Activated naive CD8-positive, alpha-beta T cell treated with anti-CD3 and anti-CD28 coated beads, Interleukin-2, amount 50 U/mL, for 16 hours (primary cell): ENCODE results near the gene CEP85.

Experiments used
- DNase-seq: peaks from one replicate; pipeline ENCODE4 v3.0.0-alpha.2; 2020; ENCODE audit warnings: low read depth, low spot score

Gene CEP85, protein sequence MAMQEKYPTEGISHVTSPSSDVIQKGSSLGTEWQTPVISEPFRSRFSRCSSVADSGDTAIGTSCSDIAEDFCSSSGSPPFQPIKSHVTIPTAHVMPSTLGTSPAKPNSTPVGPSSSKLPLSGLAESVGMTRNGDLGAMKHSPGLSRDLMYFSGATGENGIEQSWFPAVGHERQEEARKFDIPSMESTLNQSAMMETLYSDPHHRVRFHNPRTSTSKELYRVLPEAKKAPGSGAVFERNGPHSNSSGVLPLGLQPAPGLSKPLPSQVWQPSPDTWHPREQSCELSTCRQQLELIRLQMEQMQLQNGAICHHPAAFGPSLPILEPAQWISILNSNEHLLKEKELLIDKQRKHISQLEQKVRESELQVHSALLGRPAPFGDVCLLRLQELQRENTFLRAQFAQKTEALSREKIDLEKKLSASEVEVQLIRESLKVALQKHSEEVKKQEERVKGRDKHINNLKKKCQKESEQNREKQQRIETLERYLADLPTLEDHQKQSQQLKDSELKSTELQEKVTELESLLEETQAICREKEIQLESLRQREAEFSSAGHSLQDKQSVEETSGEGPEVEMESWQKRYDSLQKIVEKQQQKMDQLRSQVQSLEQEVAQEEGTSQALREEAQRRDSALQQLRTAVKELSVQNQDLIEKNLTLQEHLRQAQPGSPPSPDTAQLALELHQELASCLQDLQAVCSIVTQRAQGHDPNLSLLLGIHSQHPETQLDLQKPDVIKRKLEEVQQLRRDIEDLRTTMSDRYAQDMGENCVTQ

DNA sequence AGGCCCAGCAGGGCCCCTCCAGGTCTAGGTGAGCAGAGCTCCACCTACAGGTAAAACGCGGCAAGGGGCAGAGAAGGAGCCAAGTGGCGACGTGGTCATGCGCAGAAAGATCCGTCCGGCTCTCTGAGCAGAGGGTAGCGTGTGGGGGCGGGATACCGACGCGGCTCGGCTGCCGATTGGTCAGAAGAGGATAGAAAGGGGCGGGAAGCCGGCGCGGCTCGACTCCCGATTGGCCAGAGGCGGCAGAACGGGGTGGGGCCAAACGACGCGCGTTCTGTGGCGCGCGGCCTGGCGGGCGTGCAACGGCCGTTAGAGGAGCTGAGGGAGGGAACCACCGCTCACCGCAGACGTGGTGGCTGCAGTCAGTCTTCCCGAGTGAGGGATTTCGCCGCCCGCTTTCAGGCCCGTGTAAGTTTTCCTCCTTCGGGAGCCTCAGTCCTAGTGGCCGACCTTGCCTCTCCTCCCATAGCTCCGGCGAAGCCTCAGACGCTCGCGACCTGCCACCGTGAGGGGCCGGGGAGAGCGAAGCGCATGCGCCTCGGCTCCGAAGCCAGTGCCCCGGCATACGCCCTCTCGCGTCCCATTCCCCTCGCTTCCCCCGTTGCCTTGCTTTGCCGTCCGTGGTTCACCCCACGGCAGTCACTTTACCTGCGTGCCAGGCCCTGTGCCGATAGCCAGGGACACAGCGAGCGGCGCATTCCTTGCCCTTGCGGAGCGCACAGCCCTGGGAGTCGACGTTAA is at the start of gene CEP85:
Gene CEP85 (plus strand): TSS at position 298 of the 741 bp plus-strand sequence. CDS start 5,584 bp downstream, outside the sequence.
- DNase-seq, result peak; percentile 96

GRCh38 chr1:26184883-26185282 is 49.1 kb upstream of the CEP85 start:
- DNase-seq, result no peak

GRCh38 chr1:26187882-26188281 is 46.1 kb upstream of the CEP85 start:
- no peak for DNase-seq

- DNase-seq, result no peak
These were observed 45.5 kb upstream of the CEP85 start for GRCh38 chr1:26188477-26188876.

- DNase-seq, result no peak
These were observed 44.7 kb upstream of the CEP85 start for GRCh38 chr1:26189331-26189730.

DNA sequence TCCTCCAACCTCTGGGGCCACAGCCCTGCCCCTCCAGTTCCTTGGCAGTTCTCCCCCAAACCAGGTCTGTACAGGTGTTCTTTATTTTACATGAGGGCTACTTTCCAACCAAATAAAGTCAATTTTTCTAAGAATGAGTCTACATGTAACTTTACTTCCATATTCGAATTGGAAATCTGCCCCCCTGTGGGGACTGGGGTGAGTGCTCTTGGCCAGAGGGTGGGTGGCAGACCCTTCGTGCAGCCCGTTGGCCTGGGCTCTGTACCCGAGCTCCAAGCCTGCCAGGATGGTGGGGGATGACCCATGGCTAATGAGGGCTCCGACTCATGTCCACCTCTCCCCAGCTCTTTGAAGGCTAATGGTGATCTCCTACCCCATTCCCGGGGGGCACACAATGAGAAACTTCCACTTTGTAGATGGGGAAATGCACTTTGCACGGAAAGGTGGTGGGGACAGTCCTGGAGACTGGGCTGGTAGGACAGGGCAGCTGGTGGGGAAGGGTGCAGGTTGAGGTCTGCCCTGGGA is 44.2 kb upstream of the CEP85 start:
- no peak for DNase-seq

GRCh38 chr1:26190373-26190987 is 43.5 kb upstream of the CEP85 start, which contains the start of gene CATSPER4:
CATSPER4 (plus strand) TSS chr1:26190602; CDS start chr1:26190628, 26 bp downstream.
- DNase-seq, result no peak

DNA sequence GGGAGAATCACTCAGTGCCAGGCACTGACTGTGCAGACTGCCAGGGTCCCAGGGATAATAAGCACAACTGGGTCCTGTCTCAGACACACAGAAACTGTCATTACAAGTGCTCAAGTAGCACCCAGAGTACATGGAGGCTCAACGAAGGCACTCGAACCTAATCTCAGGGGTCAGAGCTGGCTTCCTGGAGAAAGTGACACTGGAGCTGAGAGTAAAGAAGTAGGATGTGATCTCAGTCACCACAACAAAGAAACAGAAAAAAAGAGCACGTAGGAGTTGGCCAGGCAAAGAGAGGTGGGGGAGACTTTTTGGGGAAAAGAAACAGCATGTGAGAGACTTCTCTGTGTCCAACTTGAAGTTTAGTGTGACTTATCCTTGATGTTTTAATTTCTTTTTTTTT is 42.3 kb upstream of the CEP85 start:
- DNase-seq, result no peak

DNA sequence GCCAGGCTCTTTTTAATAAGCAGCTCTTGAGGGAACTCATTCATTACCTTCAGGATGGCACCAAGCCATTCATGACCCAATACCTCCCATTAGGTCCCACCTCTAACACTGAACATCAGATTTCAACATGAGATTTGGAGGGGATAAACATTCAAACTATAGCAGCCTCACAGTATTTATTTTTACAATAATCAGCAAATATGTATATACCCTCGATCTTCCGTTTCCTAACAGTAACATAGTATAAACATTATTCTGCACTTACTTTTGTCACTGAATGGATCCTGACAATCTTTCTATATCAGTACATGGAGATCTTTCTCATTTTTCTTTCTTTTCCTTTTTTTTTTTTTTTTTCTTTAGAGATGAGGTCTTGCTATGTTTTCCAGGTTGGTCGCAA is 38.2 kb upstream of the CEP85 start:
- DNase-seq, result no peak

DNA sequence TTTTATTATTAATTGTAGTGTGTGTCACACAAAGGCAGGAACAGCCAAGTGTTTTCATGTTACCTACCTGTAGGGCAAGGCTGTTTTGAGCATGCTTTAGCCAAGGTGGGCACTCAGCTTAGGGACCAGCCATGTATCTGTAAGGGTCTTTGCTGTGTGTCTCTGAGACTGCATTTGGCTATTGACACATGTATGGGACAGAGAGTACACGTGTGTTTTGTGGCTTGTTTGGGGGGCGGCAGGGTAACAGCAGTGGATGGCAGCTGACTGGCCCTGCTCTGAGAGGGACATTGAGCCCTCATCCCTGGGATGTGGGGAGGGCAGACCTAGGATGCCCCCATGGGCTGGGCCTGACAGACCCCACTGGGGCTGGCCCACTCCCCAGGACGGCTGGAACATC is 36.7 kb upstream of the CEP85 start:
- DNase-seq, result no peak

- DNase-seq, result no peak
These were observed 36.2 kb upstream of the CEP85 start for GRCh38 chr1:26197813-26198212.

GRCh38 chr1:26200413-26200812 is 33.6 kb upstream of the CEP85 start:
- no peak for DNase-seq

GRCh38 chr1:26203642-26204318 is 30.2 kb upstream of the CEP85 start:
- DNase-seq, result no peak

- no peak for DNase-seq
These were observed 23.7 kb upstream of the CEP85 start for GRCh38 chr1:26210147-26210870.

- no peak for DNase-seq
These were observed 21.3 kb upstream of the CEP85 start for GRCh38 chr1:26212726-26213125.

DNA sequence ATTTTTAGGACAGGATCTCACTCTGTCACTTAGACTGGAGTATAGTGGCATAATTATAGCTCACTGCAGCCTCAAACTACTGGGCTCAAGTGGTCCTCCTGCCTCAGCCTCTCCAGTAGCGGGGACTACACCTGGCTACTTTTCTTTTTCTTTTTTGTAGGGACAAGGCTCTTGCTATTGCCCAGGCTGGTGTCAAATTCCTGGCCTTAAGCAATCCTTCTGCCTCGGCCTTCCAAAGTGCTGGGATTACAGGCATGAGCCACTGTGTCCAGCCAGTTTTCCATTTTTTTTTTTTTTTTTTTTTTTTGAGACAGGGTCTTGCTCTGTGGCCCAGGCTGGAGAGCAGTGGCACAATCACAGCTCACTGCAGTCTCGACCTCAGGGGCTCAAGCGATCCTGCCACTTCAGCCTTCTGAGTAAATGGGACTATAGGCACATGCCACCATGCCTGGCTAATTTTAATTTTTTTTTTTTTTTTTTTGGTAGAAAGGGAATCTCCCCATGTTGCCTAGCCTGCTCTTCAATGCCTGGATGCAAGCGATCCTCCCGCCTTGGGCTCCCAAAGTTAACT is 20.6 kb upstream of the CEP85 start:
- no peak for DNase-seq

DNA sequence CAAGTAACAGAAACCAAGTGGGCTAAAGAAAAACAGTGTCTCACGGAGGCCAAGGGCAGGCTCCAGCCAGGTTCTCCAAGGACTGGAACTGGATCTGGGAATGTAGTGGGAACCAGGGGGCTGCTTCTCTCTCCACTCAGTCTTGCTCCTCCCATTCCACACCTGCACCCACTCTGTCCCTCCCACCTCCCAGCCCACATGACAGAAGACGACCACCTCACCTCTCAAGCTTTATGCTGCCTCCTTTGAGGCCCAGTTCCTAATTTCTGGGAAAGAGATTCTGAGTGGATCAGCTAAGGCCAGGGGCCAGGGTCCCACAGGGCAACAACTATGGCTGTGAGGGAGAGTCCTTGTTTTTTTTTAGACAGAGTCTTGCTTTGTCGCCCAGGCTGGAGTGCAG is 18.8 kb upstream of the CEP85 start:
- no peak for DNase-seq

DNA sequence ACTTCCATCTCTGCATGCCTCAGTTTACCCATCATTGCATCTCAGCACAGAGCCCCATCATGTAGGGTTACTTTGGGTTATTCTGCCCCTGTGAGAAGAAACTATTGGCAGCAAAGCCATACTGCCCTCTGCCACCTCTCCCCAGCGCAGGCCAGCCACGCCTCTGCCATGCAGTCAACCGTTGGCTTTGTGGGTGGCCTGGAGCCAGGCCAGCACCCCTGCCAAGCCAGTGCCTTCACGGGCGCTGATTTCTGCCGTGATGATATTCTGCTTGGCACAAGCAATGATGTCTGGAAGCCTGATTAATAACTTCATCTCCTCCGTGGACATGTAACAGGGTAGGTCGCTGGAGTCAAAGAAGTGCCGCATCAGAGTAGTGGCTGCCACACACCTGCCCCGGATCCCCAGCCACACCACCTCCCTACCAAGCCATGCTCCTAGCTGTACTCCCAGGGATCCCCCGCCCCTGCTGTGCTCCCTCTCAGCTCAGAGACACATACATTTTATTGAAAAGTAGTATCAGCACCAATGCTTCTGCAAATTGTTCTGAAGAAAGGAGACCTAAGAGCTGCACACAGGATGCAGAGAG is 15.0 kb upstream of the CEP85 start:
- DNase-seq, result no peak

DNA sequence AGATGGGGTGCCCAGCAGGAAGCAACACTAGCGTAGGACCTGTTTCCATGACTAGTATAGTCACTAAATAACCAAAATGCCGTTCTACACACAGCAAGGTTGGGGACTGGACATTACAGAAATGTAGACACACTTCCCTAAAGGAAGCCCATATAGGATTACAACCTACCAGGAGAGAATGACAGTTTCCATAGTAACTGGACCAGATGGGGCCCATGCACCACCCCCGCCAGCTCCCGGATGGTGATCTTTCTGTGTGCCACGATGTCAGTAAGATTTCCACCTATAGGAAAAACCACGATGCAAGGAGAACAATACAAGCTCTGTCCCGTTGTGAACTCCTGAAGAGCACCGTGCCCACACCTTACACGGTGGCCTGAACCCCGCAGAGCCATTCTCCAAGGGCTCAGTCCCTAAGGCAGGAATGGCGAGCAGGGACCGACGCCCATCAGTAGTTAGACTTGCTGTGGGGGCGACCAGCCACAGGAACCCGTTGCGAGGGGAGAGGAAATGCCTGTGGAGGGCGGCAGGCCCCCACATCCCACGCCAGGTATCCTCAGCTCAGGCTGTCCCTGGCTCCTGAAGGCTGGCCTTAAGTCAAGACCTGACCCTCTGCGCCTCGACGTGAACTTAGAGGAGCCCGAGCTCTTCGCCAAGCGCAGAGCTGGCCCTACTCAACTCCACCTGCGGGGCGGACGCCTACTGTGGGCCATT is 13.6 kb upstream of the CEP85 start:
- DNase-seq, result no peak
